ENCODE results near the gene POM121. TPM values are rescaled to one million over a fixed set of nuclear protein-coding genes. Genes with fewer than 3 reads are reported as not detected.
"Not testable (repeated sequence)": the region's sequence is repeated elsewhere in the genome, so short reads cannot be mapped to it uniquely, and the experiment has no call there.

Gene POM121
- polyA plus RNA-seq, 1 donor (not counting 4 experiments of a cell fraction or from before 2014, with no cell fraction given): 4.0 TPM

DNA sequence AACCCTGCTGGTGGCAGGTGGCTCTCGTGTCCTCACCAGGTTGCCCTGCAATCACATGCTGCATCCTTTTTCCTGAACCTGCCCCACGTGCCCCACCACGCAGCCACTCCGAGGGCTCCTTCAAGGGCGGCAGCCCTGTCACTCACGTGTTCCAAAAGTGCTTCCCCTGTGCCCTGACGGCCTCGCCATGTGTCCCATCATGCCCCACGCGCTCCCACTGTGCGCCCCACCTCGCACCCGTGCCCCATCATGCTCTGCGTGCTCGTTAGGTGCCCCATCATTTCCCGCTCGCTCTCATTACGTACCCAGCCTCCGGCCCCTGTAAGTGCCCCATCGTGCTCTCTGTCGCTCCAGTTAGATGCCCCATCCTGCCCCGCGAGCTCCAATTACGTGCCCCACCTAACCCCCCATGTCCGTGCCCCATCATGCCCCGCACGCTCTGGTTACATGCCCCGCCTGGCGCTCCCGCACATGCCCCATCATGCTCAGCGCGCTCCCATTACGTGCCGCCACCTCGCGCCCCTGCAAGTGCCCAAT, 44.2 kb downstream of the POM121 start, which contains the start of gene TRIM74:
TSS of gene TRIM74 (minus strand) at position 487 of the 537 bp plus-strand sequence. CDS start 3,309 bp downstream, outside the sequence.
- H3K4me3 ChIP-seq (ENCODE audit: control insufficient read depth in 2 of 3, extremely low read depth in 1 of 3, insufficient read depth in 2 of 3, low read depth in 1 of 3, low read length in 3 of 3); DNase-seq (ENCODE audit: low read depth, low spot score); H3K9me3 ChIP-seq (ENCODE audit: control insufficient read depth, low read depth, low read length); H4K20me1 ChIP-seq (ENCODE audit: control insufficient read depth, extremely low read depth, insufficient read depth, low read length); H3K9me1 ChIP-seq (ENCODE audit: control insufficient read depth, extremely low read depth, insufficient read depth, low read length); H3K79me2 ChIP-seq (ENCODE audit: control insufficient read depth, insufficient read depth, low read length); H3K27ac ChIP-seq (ENCODE audit: control insufficient read depth, insufficient read depth, low read length); H3K4me2 ChIP-seq (ENCODE audit: control insufficient read depth, extremely low read depth, insufficient read depth, low read depth, low read length); FAIRE-seq; H3K9ac ChIP-seq (ENCODE audit: control insufficient read depth, extremely low read depth, insufficient read depth, low read length); H3K36me3 ChIP-seq (ENCODE audit: control insufficient read depth in 2 of 2, extremely low read depth in 1 of 2, insufficient read depth in 2 of 2, low read length in 2 of 2); H3K27me3 ChIP-seq (ENCODE audit: control insufficient read depth, extremely low read depth, insufficient read depth, low read length); dilution Hi-C loops (cut with MboI; ENCODE audit: extremely low pct_ligation_motif_present, low sequenced_read_pairs); H2AFZ ChIP-seq (ENCODE audit: control insufficient read depth, low read length); H3K4me1 ChIP-seq (ENCODE audit: control insufficient read depth, extremely low read depth, insufficient read depth, low read length): not testable (repeated sequence)

DNA sequence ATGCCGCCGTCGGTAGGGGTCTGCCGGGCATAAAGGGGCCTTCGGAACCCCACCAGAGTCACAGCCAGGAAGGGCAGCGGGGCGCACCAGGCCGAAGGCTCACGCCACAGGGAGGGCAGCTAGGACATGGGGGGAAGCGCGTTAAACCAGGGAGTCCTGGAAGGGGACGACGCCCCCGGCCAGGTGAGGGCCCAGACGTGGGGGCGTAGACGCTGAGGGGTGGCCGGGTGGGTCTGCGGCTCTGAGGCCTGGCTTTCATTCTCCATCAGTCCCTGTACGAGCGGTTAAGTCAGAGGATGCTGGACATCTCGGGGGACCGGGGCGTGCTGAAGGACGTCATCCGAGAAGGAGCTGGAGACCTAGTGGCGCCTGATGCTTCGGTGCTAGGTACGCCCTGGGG, 44.8 kb downstream of the POM121 start:
- DNase-seq (ENCODE audit: low read depth, low spot score); H3K9me3 ChIP-seq (ENCODE audit: control insufficient read depth, low read depth, low read length); H2AFZ ChIP-seq (ENCODE audit: control insufficient read depth, low read length); H4K20me1 ChIP-seq (ENCODE audit: control insufficient read depth, extremely low read depth, insufficient read depth, low read length); H3K9me1 ChIP-seq (ENCODE audit: control insufficient read depth, extremely low read depth, insufficient read depth, low read length); H3K79me2 ChIP-seq (ENCODE audit: control insufficient read depth, insufficient read depth, low read length); FAIRE-seq; H3K27me3 ChIP-seq (ENCODE audit: control insufficient read depth, extremely low read depth, insufficient read depth, low read length); H3K4me3 ChIP-seq (ENCODE audit: control insufficient read depth in 2 of 3, extremely low read depth in 1 of 3, insufficient read depth in 2 of 3, low read depth in 1 of 3, low read length in 3 of 3); dilution Hi-C loops (cut with MboI; ENCODE audit: extremely low pct_ligation_motif_present, low sequenced_read_pairs); H3K36me3 ChIP-seq (ENCODE audit: control insufficient read depth in 2 of 2, extremely low read depth in 1 of 2, insufficient read depth in 2 of 2, low read length in 2 of 2); H3K4me1 ChIP-seq (ENCODE audit: control insufficient read depth, extremely low read depth, insufficient read depth, low read length); H3K9ac ChIP-seq (ENCODE audit: control insufficient read depth, extremely low read depth, insufficient read depth, low read length); H3K4me2 ChIP-seq (ENCODE audit: control insufficient read depth, extremely low read depth, insufficient read depth, low read depth, low read length); H3K27ac ChIP-seq (ENCODE audit: control insufficient read depth, insufficient read depth, low read length): not testable (repeated sequence)

GRCh38 chr7:72971505-72971904, 46.6 kb downstream of the POM121 start:
- DNase-seq (ENCODE audit: low read depth, low spot score); H3K27me3 ChIP-seq (ENCODE audit: control insufficient read depth, extremely low read depth, insufficient read depth, low read length); H3K27ac ChIP-seq (ENCODE audit: control insufficient read depth, insufficient read depth, low read length); H3K4me3 ChIP-seq (ENCODE audit: control insufficient read depth in 2 of 3, extremely low read depth in 1 of 3, insufficient read depth in 2 of 3, low read depth in 1 of 3, low read length in 3 of 3); H3K36me3 ChIP-seq (ENCODE audit: control insufficient read depth in 2 of 2, extremely low read depth in 1 of 2, insufficient read depth in 2 of 2, low read length in 2 of 2); H4K20me1 ChIP-seq (ENCODE audit: control insufficient read depth, extremely low read depth, insufficient read depth, low read length); H3K4me1 ChIP-seq (ENCODE audit: control insufficient read depth, extremely low read depth, insufficient read depth, low read length); H3K4me2 ChIP-seq (ENCODE audit: control insufficient read depth, extremely low read depth, insufficient read depth, low read depth, low read length); H3K79me2 ChIP-seq (ENCODE audit: control insufficient read depth, insufficient read depth, low read length); H3K9ac ChIP-seq (ENCODE audit: control insufficient read depth, extremely low read depth, insufficient read depth, low read length); FAIRE-seq; H3K9me1 ChIP-seq (ENCODE audit: control insufficient read depth, extremely low read depth, insufficient read depth, low read length); dilution Hi-C loops (cut with MboI; ENCODE audit: extremely low pct_ligation_motif_present, low sequenced_read_pairs); H2AFZ ChIP-seq (ENCODE audit: control insufficient read depth, low read length); H3K9me3 ChIP-seq (ENCODE audit: control insufficient read depth, low read depth, low read length): not testable (repeated sequence)

- DNase-seq (ENCODE audit: low read depth, low spot score); H3K4me3 ChIP-seq (ENCODE audit: control insufficient read depth in 2 of 3, extremely low read depth in 1 of 3, insufficient read depth in 2 of 3, low read depth in 1 of 3, low read length in 3 of 3); H2AFZ ChIP-seq (ENCODE audit: control insufficient read depth, low read length); H3K9ac ChIP-seq (ENCODE audit: control insufficient read depth, extremely low read depth, insufficient read depth, low read length); H4K20me1 ChIP-seq (ENCODE audit: control insufficient read depth, extremely low read depth, insufficient read depth, low read length); H3K79me2 ChIP-seq (ENCODE audit: control insufficient read depth, insufficient read depth, low read length); H3K4me2 ChIP-seq (ENCODE audit: control insufficient read depth, extremely low read depth, insufficient read depth, low read depth, low read length); dilution Hi-C loops (cut with MboI; ENCODE audit: extremely low pct_ligation_motif_present, low sequenced_read_pairs); FAIRE-seq; H3K9me1 ChIP-seq (ENCODE audit: control insufficient read depth, extremely low read depth, insufficient read depth, low read length); H3K36me3 ChIP-seq (ENCODE audit: control insufficient read depth in 2 of 2, extremely low read depth in 1 of 2, insufficient read depth in 2 of 2, low read length in 2 of 2); H3K9me3 ChIP-seq (ENCODE audit: control insufficient read depth, low read depth, low read length); H3K27ac ChIP-seq (ENCODE audit: control insufficient read depth, insufficient read depth, low read length); H3K4me1 ChIP-seq (ENCODE audit: control insufficient read depth, extremely low read depth, insufficient read depth, low read length); H3K27me3 ChIP-seq (ENCODE audit: control insufficient read depth, extremely low read depth, insufficient read depth, low read length): not testable (repeated sequence)
Observed at GRCh38 chr7:72974781-72975180, 49.9 kb downstream of the POM121 start.

- H3K27me3 ChIP-seq (ENCODE audit: control insufficient read depth, extremely low read depth, insufficient read depth, low read length); H3K9me3 ChIP-seq (ENCODE audit: control insufficient read depth, low read depth, low read length); FAIRE-seq; H3K4me2 ChIP-seq (ENCODE audit: control insufficient read depth, extremely low read depth, insufficient read depth, low read depth, low read length); H2AFZ ChIP-seq (ENCODE audit: control insufficient read depth, low read length); dilution Hi-C loops (cut with MboI; ENCODE audit: extremely low pct_ligation_motif_present, low sequenced_read_pairs); H3K9me1 ChIP-seq (ENCODE audit: control insufficient read depth, extremely low read depth, insufficient read depth, low read length); H3K9ac ChIP-seq (ENCODE audit: control insufficient read depth, extremely low read depth, insufficient read depth, low read length); H3K27ac ChIP-seq (ENCODE audit: control insufficient read depth, insufficient read depth, low read length); H3K4me3 ChIP-seq (ENCODE audit: control insufficient read depth in 2 of 3, extremely low read depth in 1 of 3, insufficient read depth in 2 of 3, low read depth in 1 of 3, low read length in 3 of 3); H3K79me2 ChIP-seq (ENCODE audit: control insufficient read depth, insufficient read depth, low read length); H3K4me1 ChIP-seq (ENCODE audit: control insufficient read depth, extremely low read depth, insufficient read depth, low read length); DNase-seq (ENCODE audit: low read depth, low spot score); H4K20me1 ChIP-seq (ENCODE audit: control insufficient read depth, extremely low read depth, insufficient read depth, low read length); H3K36me3 ChIP-seq (ENCODE audit: control insufficient read depth in 2 of 2, extremely low read depth in 1 of 2, insufficient read depth in 2 of 2, low read length in 2 of 2): not testable (repeated sequence)
Observed at GRCh38 chr7:72975656-72976286, 50.9 kb downstream of the POM121 start.
